Measurements from ENCODE around the gene PAPOLB.

DNA sequence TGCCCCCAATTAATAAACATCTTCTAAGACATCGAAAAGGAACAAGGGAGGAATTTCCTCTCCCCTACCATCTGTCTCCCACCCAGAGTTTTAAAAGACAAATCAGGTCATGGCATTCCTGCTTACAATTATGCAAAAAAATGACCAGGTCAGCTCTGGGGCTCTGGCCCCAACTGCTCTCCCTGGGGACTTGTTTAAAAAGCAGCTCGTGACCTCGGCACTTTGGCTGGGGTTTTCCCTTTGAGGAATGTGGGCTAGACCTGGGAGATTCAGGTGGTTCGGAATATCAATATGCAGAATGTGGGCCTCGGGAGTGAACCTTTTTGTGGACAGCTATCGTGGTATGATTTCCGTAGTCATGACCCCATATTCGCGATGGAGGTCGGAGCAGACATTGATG, 22.3 kb upstream of the PAPOLB start:
- TF ChIP-seq, protein P1, sequence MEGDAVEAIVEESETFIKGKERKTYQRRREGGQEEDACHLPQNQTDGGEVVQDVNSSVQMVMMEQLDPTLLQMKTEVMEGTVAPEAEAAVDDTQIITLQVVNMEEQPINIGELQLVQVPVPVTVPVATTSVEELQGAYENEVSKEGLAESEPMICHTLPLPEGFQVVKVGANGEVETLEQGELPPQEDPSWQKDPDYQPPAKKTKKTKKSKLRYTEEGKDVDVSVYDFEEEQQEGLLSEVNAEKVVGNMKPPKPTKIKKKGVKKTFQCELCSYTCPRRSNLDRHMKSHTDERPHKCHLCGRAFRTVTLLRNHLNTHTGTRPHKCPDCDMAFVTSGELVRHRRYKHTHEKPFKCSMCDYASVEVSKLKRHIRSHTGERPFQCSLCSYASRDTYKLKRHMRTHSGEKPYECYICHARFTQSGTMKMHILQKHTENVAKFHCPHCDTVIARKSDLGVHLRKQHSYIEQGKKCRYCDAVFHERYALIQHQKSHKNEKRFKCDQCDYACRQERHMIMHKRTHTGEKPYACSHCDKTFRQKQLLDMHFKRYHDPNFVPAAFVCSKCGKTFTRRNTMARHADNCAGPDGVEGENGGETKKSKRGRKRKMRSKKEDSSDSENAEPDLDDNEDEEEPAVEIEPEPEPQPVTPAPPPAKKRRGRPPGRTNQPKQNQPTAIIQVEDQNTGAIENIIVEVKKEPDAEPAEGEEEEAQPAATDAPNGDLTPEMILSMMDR (IDR thresholded peaks at IDR 0.05) = no peak
- TF ChIP-seq EP300 (IDR thresholded peaks at IDR 0.05) = no peak
- no peak for TF ChIP-seq POLR2A (IDR thresholded peaks at IDR 0.05)
- no peak for TF ChIP-seq POLR2AphosphoS5 (IDR thresholded peaks at IDR 0.05)
